NB4 (cell line): Measurements from ENCODE around the gene KCNE5.
A peak's percentile ranks its signal among the peaks of the same experiment; 100 is the strongest.
"Not testable (repeated sequence)": the region's sequence is repeated elsewhere in the genome, so short reads cannot be mapped to it uniquely, and the experiment has no call there.

ENCODE experiments used
- DNase-seq: peaks from one replicate; pipeline ENCODE4 v3.0.0; 2010; ENCODE audit warnings: low read depth
- H3K4me3 ChIP-seq: one replicate; pipeline ENCODE4 v1.5.1; 2011; ENCODE audit warnings: mild to moderate bottlenecking, low read depth, low read length, moderate library complexity
- MYC ChIP-seq: IDR thresholded peaks from 2 replicates; pipeline ENCODE4 v1.6.1; 2011; ENCODE audit warnings: low read depth, low read length
- POLR2A ChIP-seq: IDR thresholded peaks from 2 replicates; pipeline ENCODE4 v1.6.1; 2011; ENCODE audit warnings: mild to moderate bottlenecking; ENCODE audit not compliant: insufficient read length; ENCODE audit errors: extremely low read depth
- TF ChIP-seq, protein P1 (sequence below): IDR thresholded peaks from 2 replicates; pipeline ENCODE4 v1.6.1; 2011; ENCODE audit warnings: low read depth, low read length
- TF ChIP-seq, protein P2 (sequence below): IDR thresholded peaks from one replicate; pipeline ENCODE4 v1.5.1; 2012; ENCODE audit warnings: low read depth, low read length

The KCNE5 gene

DNA sequence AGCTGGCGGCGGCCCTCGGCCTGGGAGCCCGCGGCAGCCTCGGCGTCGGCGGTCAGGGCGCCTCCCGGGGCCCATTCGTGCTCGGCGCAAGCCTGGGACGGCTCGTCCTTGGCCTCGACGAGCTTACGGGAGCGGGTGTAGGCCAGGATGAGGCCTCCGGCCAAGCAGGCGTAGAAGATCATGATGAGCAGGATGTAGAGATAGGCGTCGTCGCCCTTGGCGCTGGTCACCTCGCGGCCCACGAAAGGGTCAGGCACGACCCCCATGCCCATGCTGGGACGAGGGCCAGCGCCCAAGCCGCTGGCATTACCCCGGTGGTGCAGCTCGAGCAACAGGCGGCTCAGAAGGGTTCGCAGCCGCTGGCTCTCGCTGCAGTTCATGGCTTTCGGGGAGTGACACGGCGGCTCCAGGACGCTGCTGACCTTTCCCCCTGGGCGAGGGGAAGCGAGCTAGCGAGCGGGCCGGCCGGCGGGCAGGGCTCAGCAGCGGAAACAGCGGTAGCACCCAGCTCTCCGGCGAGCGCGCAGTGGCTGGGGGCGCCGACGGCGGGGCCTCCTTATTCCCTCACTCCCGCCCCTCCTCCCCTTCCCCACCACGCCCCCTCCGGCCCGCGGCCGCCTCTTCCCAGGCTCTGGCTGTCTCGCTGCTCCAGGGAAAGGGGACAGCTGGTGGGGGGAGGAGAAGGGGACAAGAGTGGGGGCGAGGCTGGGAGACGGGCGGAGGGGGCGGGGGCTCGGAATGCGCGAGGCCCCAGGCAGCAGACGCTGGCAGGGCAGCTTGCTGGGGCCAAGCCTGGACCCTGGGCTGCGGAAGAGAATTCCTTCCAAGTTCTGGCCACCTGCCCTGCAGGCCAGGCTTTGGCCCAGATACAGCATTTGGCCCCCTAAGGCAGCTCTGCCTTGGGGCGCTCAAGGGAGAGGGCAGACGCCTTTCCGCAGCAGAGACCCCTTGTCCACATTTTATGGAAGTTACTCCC is at the start of gene KCNE5:
TSS of gene KCNE5 (minus strand) at position 532 of the 976 bp plus-strand sequence. CDS start at position 380, 152 bp downstream.
- TF ChIP-seq POLR2A, result no peak
- TF ChIP-seq MYC, result no peak
- TF ChIP-seq, protein P1, sequence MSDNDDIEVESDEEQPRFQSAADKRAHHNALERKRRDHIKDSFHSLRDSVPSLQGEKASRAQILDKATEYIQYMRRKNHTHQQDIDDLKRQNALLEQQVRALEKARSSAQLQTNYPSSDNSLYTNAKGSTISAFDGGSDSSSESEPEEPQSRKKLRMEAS, result no peak
- TF ChIP-seq, protein P2, sequence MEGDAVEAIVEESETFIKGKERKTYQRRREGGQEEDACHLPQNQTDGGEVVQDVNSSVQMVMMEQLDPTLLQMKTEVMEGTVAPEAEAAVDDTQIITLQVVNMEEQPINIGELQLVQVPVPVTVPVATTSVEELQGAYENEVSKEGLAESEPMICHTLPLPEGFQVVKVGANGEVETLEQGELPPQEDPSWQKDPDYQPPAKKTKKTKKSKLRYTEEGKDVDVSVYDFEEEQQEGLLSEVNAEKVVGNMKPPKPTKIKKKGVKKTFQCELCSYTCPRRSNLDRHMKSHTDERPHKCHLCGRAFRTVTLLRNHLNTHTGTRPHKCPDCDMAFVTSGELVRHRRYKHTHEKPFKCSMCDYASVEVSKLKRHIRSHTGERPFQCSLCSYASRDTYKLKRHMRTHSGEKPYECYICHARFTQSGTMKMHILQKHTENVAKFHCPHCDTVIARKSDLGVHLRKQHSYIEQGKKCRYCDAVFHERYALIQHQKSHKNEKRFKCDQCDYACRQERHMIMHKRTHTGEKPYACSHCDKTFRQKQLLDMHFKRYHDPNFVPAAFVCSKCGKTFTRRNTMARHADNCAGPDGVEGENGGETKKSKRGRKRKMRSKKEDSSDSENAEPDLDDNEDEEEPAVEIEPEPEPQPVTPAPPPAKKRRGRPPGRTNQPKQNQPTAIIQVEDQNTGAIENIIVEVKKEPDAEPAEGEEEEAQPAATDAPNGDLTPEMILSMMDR, result no peak
- no peak for DNase-seq
- H3K4me3 ChIP-seq, result no peak within 1 kb of the TSS

- TF ChIP-seq, protein P1, result no peak
- no peak for TF ChIP-seq POLR2A
- no peak for TF ChIP-seq MYC
- TF ChIP-seq, protein P2, result no peak
- no peak for DNase-seq
- no peak overlapping the region for H3K4me3 ChIP-seq
These were observed 47.3 kb upstream of the KCNE5 start for GRCh38 chrX:109672239-109672638.

- not testable (repeated sequence) for DNase-seq, H3K4me3 ChIP-seq
These were observed 46.2 kb upstream of the KCNE5 start for GRCh38 chrX:109671170-109671569.

- DNase-seq, result no peak
- TF ChIP-seq, protein P1, result no peak
- TF ChIP-seq MYC (no peak), POLR2A (no peak)
- no peak overlapping the region for H3K4me3 ChIP-seq
These were observed 43.0 kb upstream of the KCNE5 start for GRCh38 chrX:109667986-109668385.

DNA sequence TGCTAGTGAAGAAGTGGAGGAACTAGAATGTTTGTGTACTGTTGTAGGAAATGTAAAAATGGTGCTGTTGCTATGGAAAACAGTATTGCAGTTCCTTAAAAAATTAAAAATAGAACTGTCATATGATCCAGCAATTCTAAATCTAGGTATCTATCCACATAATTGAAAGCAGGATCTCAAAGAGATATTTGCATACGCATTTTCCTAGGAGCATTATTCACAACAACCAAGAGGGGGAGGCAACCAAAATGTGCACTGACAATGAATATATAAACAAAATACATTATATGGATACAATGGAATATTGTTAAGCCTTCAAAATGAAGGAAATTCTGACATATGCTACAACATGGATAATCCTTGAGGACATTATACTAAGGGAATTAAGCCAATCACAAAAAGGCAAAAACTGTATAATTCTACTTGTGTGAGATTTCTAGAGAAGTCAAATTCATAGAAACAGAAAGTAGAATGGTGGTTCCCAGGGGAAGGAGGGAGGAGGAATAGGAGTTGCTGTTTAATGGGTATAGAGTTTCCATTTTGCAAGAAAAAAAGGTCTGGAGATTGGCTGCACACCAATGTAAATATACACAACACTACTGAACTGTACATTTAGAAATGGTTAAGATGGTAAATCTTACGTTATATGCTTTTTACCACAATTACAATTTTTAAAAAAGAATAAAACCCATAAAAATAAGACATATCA is 35.6 kb upstream of the KCNE5 start:
- H3K4me3 ChIP-seq, result no peak overlapping the region
- peak; percentile 1 for DNase-seq
- TF ChIP-seq MYC (no peak), POLR2A (no peak)
- TF ChIP-seq, protein P2, result no peak
- TF ChIP-seq, protein P1, result no peak

- TF ChIP-seq MYC (no peak), POLR2A (no peak)
- TF ChIP-seq, protein P1, result no peak
- TF ChIP-seq, protein P2, result no peak
- DNase-seq, result no peak
- no peak overlapping the region for H3K4me3 ChIP-seq
These were observed 33.4 kb upstream of the KCNE5 start for GRCh38 chrX:109658391-109658790.

DNA sequence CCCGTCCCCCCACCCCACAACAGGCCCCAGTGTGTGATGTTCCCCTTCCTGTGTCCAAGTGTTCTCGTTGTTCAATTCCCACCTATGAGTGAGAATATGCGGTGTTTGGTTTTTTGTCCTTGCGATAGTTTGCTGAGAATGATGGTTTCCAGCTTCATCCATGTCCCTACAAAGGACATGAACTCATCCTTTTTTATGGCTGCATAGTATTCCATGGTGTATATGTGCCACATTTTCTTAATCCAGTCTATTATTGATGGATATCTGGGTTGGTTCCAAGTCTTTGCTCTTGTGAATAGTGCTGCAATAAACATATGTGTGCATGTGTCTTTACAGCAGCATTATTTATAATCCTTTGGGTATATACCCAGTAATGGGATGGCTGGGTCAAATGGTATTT is 32.4 kb upstream of the KCNE5 start:
- H3K4me3 ChIP-seq, DNase-seq: not testable (repeated sequence)
